Gastroesophageal sphincter (tissue), 4 donors: ENCODE results near the gene MYOCD. TPM values are rescaled to one million over a fixed set of nuclear protein-coding genes. Genes with fewer than 3 reads are reported as not detected.
A peak's percentile ranks its signal among the peaks of the same experiment; 100 is the strongest.

ENCODE experiments used
- ATAC-seq: fragments of 150-250 bp; one replicate; pipeline ENCODE4 v1.9.1; 2016; ENCODE audit warnings: mild to moderate bottlenecking, moderate library complexity
- H3K27ac ChIP-seq, 4 donors: fragments of 200-600 bp; sonication (generic) in 3 of 4; 1 replicate in 3 of 4; 2 replicates in 1 of 4; pipeline ENCODE4 v1.5.1; 2016 to 2019
- H3K27me3 ChIP-seq: fragments of 200-600 bp; sonication (generic); one replicate; pipeline ENCODE4 v1.5.1; 2019
- H3K36me3 ChIP-seq, 2 donors: fragments of 200-600 bp; sonication (generic); one replicate each; pipeline ENCODE4 v1.5.1; 2019; ENCODE audit warnings: control low read depth in 1 of 2
- H3K4me1 ChIP-seq, 3 donors: fragments of 200-600 bp; sonication (generic); 1 replicate in 2 of 3; 2 replicates in 1 of 3; pipeline ENCODE4 v1.5.1; 2016 to 2019; ENCODE audit warnings: control low read depth in 2 of 3
- H3K4me3 ChIP-seq, 2 donors: fragments of 200-600 bp; sonication (generic); one replicate each; pipeline ENCODE4 v1.5.1; 2019; ENCODE audit warnings: mild to moderate bottlenecking in 1 of 2, moderate library complexity in 1 of 2
- H3K9me3 ChIP-seq, 3 donors: fragments of 200-600 bp; sonication (generic); one replicate each; pipeline ENCODE4 v1.5.1; 2017 to 2019; ENCODE audit warnings: control low read depth in 2 of 3
- EP300 ChIP-seq: sonication (generic); formaldehyde crosslinking; IDR thresholded peaks from one replicate; pipeline ENCODE4 v1.6.1; 2017; ENCODE audit warnings: antibody characterized with exemption, mild to moderate bottlenecking
- POLR2A ChIP-seq, 2 donors: fragments of 450-650 bp; IDR thresholded peaks; one replicate each; pipeline ENCODE4 v1.6.1; 2017; ENCODE audit warnings: antibody characterized with exemption in 2 of 2, mild to moderate bottlenecking in 2 of 2, moderate library complexity in 1 of 2
- POLR2AphosphoS5 ChIP-seq: sonication (generic); formaldehyde crosslinking; IDR thresholded peaks from one replicate; pipeline ENCODE4 v1.6.1; 2017; ENCODE audit warnings: antibody characterized with exemption
- WGBS, 2 donors: methylation state at CpG; one replicate each; pipeline ENCODE4 v1.1.5; 2018; ENCODE audit warnings: low coverage in 1 of 2; 5-methylcytosine and 5-hydroxymethylcytosine counted together
- total RNA-seq, 4 donors: library from RNA; depleted of rRNA; stranded (reverse); fragments of >200 nt; gene quantifications; one replicate each; pipeline ENCODE4 v1.1.0, GENCODE V29; 2016
- TF ChIP-seq, protein P1 (sequence below), 4 experiments: fragments of 200-600 bp in 2 of 4; fragments of 450-650 bp in 2 of 4; sonication (generic) in 1 of 4; IDR thresholded peaks; one replicate each; pipeline ENCODE4 v1.5.1; 2017 to 2019; ENCODE audit warnings: antibody characterized with exemption in 4 of 4, mild to moderate bottlenecking in 2 of 4, moderate library complexity in 2 of 4

Gene MYOCD
- total RNA-seq, 4 donors from 2014 or later, result 93.0 to 219 (median 120) TPM

DNA sequence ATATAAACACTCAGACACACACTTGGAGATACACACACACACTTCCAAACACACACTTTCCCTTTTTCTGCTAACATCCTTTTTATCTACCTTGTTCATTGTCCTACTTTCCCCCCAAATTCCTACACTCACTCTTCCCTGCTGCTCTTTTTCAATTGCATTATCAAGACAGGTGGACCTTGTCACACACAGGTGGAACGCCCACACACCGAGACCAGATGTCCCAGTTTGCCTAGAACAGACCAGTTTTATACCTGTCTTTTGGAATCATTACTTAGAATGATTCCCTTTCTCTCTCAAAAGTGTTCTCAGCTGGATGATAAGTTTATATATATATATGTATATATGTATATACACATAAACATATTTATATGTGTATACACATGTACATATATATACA, 72.9 kb downstream of the MYOCD start:
- 67 to 72% methylated on average over 2 of the region's 2 CpGs for WGBS, 2 donors
- no peak overlapping the region for H3K4me3 ChIP-seq
- H3K4me1 ChIP-seq, result peaks cover 0 to 47% (median 8%) of the 10 kb centered on the region in 3 donors
- peaks cover 0 to 36% of the 10 kb centered on the region in 2 donors for H3K36me3 ChIP-seq
- no peak for TF ChIP-seq EP300
- TF ChIP-seq POLR2A (IDR thresholded peaks at IDR 0.05), result no peak
- TF ChIP-seq, protein P1, sequence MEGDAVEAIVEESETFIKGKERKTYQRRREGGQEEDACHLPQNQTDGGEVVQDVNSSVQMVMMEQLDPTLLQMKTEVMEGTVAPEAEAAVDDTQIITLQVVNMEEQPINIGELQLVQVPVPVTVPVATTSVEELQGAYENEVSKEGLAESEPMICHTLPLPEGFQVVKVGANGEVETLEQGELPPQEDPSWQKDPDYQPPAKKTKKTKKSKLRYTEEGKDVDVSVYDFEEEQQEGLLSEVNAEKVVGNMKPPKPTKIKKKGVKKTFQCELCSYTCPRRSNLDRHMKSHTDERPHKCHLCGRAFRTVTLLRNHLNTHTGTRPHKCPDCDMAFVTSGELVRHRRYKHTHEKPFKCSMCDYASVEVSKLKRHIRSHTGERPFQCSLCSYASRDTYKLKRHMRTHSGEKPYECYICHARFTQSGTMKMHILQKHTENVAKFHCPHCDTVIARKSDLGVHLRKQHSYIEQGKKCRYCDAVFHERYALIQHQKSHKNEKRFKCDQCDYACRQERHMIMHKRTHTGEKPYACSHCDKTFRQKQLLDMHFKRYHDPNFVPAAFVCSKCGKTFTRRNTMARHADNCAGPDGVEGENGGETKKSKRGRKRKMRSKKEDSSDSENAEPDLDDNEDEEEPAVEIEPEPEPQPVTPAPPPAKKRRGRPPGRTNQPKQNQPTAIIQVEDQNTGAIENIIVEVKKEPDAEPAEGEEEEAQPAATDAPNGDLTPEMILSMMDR (IDR thresholded peaks at IDR 0.05), result no peak
- no peak for TF ChIP-seq POLR2AphosphoS5
- peak overlapping the region in 1 of 4 donors; percentile 67 for H3K27ac ChIP-seq
- ATAC-seq, result no peak
- H3K27me3 ChIP-seq, result no peaks in the 10 kb centered on the region
- no peaks in the 10 kb centered on the region for H3K9me3 ChIP-seq

DNA sequence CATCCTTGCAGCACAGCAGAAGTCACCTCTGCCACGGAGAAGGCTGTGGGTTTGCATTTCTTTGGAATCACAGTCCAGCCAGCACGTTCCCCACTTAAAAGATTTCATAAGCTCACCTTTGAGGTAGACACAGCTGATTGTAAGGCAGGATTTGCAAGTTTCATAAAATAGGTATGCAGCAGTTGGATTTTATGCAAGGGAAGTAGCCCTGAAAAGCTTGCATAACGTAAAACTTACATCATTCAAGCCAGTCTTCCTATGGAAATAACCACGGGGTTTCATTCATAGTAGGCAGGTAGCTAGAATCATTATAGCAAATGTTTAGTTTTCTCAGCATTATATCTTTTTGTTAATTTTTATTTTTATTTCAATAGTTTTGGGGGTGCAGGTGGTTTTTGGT, 73.8 kb downstream of the MYOCD start:
- Histone ChIP-seq H3K4me1 (peaks cover 0 to 54% (median 11%) of the 10 kb centered on the region in 3 donors), H3K27me3 (no peaks in the 10 kb centered on the region), H3K9me3 (no peaks in the 10 kb centered on the region), H3K27ac (peak overlapping the region in 2 of 4 donors; percentile 15 to 34), H3K36me3 (peaks cover 0 to 36% of the 10 kb centered on the region in 2 donors), H3K4me3 (no peak overlapping the region)
- TF ChIP-seq, protein P1 (IDR thresholded peaks at IDR 0.05), result no peak
- no peak for TF ChIP-seq EP300
- TF ChIP-seq POLR2A (IDR thresholded peaks at IDR 0.05), result no peak
- no peak for TF ChIP-seq POLR2AphosphoS5
- WGBS, 2 donors, result 65 to 89% methylated on average over 3 to 4 of the region's 4 CpGs
- no peak for ATAC-seq

DNA sequence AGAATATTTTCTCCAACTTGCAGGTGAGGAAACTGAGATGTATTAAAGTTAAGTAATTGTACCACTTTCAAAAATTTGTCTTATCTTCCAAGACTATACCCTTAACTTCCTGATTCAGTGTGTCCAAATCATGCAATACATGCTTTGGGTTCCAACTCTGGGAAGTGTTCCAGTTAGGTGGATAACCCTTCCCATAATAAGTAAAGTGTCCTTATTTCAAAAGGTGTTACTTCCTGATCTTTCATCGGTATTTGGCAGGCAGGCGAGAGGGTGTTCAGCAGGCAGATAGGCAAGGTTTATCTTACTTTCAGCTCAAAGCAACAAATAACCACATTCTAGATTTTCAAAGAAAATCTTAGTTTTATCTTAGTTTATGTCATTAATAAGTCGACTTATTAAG, 77.4 kb downstream of the MYOCD start:
- no peaks in the 10 kb centered on the region for H3K27me3 ChIP-seq
- ATAC-seq, result no peak
- peaks cover 0 to 33% (median 5%) of the 10 kb centered on the region in 3 donors for H3K4me1 ChIP-seq
- WGBS, 2 donors, result 54% methylated on average over 3 of the region's 3 CpGs; no CpG with 5 or more reads in 1 of the 2 donors
- H3K9me3 ChIP-seq, result no peaks in the 10 kb centered on the region
- peaks cover 0 to 40% of the 10 kb centered on the region in 2 donors for H3K36me3 ChIP-seq
- H3K4me3 ChIP-seq, result no peak overlapping the region
- no peak for TF ChIP-seq POLR2A (IDR thresholded peaks at IDR 0.05)
- TF ChIP-seq, protein P1 (IDR thresholded peaks at IDR 0.05), result no peak
- TF ChIP-seq POLR2AphosphoS5, result no peak
- TF ChIP-seq EP300, result no peak
- H3K27ac ChIP-seq, result peak overlapping the region in 2 of 4 donors; percentile 66 to 79

DNA sequence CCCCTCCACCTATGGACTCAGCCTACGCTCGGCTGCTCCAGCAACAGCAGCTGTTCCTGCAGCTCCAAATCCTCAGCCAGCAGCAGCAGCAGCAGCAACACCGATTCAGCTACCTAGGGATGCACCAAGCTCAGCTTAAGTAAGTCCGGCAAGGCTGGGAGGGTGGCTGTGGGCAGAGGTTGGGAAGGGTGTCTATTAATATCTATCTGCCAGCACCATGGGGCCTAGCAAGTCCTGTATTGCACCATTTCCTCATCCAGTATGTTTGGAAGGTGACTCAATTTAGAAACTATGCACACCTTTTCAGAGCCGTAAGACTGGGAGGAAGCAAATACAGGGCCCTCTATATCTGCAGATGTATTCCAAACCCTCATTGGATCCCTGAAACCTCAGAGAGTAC, 78.6 kb downstream of the MYOCD start:
- WGBS, 2 donors, result 29 to 60% methylated on average over 1 of the region's 5 CpGs
- Histone ChIP-seq H3K36me3 (peaks cover 0 to 39% of the 10 kb centered on the region in 2 donors), H3K27me3 (no peaks in the 10 kb centered on the region), H3K9me3 (no peaks in the 10 kb centered on the region), H3K4me1 (peaks cover 0 to 32% (median 5%) of the 10 kb centered on the region in 3 donors), H3K27ac (peak overlapping the region in 3 of 4 donors; percentile 33 to 70 (median 50)), H3K4me3 (no peak overlapping the region)
- ATAC-seq, result peak; percentile 73
- TF ChIP-seq POLR2A (IDR thresholded peaks at IDR 0.05), result no peak

DNA sequence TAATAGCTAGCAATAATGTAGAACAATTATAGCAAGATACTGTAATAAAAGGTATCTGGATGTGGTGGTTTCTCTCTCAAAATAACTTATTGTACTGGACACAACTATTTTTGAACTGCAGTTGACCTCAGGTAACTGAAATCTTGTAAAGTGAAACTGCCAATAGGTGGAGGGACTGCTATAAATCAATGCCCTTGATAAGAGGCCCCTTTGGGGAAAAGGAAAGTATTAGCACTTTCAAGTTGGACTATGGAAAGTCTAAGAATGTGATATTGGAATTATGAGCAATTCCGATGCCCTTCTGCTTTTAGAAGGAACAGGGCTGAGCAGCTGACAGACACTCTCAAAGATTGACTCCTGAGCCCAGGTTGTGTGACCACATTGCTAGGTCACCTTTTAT, 79.1 kb downstream of the MYOCD start:
- 89 to 100% methylated on average over 1 of the region's 1 CpG for WGBS, 2 donors
- Histone ChIP-seq H3K27ac (peak overlapping the region in 3 of 4 donors; percentile 33 to 70 (median 50)), H3K27me3 (no peaks in the 10 kb centered on the region), H3K36me3 (peaks cover 0 to 36% of the 10 kb centered on the region in 2 donors), H3K9me3 (no peaks in the 10 kb centered on the region), H3K4me3 (no peak overlapping the region), H3K4me1 (peaks cover 0 to 32% (median 5%) of the 10 kb centered on the region in 3 donors)
- TF ChIP-seq POLR2AphosphoS5 (no peak), POLR2A (IDR thresholded peaks at IDR 0.05) (no peak), EP300 (no peak)
- TF ChIP-seq, protein P1 (IDR thresholded peaks at IDR 0.05), result no peak
- ATAC-seq, result no peak
